NCI-H748 treated with DMSO at 0.1 percent for 48 hours (cell line): ENCODE data around the gene KRT6A.
"Not testable (repeated sequence)": the region's sequence is repeated elsewhere in the genome, so short reads cannot be mapped to it uniquely, and the experiment has no call there.

Experiments used
- DNase-seq: peaks from one replicate; lab custom pipeline; 2025; lab: John Stamatoyannopoulos, UW

The KRT6A gene

DNA sequence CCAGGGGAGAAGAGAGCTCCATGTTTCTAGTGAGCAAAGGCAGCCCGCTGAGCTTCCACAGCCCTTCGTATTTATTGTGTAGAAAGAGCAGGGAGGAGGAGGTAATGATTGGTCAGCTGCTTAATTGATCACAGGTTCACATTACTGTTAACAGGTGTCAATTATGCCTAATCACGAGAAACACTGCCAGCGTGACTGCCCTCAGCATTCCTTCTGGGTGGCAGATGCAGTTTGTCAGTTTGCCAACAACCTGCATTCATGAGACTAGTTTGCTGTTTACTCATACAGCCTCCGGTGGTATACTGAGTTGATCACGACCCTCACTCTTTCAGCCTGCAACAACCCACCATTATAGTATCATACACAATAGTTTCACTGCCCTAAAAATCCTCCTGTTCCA, 7.5 kb upstream of the KRT6A start:
- peak; percentile 16 for DNase-seq

DNA sequence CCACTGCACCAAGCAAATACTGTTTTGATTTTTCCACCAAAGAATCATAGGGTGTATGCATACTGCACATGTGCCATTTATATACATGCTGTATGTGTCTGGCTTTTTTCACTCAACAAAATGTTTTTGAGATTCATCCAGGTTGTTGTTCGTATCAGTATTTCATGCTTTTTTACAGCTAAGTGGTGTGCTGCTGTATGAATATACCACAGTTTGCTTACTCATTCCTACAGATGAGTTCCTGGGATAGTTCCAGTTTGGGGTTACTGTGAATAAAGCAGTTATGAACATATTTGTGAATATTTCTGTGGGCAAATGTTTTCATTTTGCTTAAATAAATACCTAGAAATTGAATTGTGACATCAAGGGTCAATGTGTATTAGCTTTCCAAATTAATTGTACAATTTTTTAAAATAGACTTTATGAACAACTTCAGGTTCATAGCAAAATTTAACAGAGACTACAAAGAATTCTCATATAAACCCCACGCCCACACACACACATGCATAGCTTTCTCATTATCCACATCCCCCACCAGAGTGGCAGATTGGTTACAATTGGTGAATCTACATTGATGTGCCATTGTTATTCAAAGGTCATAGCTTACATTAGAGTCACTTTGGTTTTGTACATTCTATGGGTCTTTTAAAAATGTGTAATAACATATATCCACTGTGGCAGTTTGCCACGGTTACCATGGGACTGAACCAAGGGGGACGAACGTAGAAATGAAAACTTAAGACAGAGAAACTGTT, 6.9 kb upstream of the KRT6A start:
- no peak for DNase-seq

DNA sequence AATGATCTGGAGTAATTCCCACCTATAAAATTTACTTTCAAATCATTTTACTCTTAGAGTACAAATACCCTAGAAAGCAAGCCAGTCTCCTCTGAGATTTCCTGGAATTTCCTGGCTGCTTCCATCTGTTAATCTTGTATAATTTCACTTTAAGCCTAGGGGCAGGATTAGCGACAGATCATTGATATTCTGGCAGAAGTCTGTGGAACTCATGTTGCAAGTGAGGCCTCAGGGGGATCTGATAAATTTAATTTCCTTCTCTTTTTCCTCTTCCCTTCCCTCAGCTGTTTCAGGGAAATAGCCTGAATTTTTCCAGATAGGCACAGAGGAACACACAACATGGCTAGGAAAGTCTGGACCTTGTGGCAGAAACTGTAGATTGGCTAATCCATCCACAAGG, 5.9 kb upstream of the KRT6A start:
- no peak for DNase-seq

DNA sequence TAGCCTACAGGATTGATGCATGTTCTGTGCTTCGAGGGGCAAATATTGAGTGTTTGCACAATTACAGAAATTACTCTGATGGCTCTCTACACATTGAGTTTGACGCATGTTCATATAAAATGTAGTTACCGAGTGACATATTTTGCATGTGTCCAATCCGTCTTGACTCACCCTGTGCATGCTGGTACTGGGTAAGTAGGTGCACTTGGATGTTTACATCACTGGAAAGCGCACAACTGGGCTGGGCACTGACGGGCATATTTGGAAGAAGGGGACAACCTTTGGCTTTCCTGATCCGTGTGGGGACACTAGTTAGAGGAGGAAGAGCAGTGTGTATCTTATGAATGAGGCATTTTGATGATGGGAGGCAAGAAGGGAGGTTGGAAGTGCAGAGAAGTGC, 4.9 kb upstream of the KRT6A start:
- no peak for DNase-seq

DNA sequence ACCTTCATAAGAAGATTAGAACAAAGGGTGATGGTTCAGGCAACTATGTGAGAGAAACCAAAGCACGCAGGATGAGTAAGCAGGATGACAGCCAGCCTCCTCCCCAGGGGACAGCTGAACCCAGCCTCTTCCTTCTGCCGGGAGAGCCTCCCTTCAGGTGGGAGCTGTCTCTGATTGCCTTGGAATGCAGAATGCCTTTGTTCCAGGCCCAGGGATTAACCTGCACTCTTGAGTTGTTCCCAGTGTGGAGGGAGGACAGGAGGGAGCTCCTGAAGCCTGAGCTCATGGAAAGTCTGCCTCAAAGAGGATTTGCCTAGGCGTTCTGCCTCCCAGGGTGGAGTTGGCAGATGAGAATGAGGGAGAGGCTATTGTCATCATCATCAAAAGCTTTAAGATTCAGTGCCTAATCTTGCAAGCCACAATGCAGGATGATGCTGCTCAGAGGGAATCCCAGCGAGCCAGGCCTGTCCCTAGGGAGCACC, 3.6 kb upstream of the KRT6A start:
- no peak for DNase-seq

DNA sequence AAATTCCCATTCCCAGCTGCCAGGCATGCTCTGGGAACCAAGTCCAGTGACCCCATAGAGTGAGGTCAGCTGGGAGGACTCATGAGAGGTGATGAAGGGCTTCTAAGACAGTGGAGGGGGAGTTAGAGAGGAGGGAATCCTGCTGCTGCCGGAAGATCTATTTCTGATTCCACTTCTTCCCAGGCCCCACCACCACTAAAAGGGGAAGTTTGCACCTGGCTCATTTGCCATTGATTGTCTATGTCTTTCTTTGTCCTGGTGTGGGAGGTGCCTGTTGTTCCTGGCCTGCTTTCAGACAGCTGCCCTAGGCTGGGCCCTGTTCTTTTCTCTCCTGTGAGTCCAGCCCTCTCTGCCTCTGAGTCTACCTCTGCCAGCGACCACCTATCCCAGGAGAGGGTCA, 3.0 kb upstream of the KRT6A start:
- peak; percentile 22 for DNase-seq

DNA sequence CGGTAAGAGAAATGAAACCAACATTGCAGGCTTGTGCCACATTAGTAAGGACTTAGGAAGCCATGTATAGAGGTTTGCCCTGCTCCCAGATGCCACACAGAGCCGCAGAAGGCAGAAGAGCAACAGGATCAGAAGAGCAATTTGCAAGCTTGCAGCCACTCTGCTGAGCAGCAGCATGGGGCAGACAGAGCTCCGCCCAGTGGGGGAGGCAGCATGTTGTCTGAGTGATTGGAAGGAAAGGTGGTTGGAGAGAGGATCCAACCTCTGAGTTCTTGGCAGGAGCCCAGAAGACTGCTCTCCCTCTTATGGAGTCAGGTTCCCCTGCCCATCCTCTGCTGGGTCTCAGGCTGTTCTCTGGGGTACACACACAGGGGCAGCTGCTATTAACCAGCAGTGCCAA, 2.3 kb upstream of the KRT6A start:
- DNase-seq = peak; percentile 14

DNA sequence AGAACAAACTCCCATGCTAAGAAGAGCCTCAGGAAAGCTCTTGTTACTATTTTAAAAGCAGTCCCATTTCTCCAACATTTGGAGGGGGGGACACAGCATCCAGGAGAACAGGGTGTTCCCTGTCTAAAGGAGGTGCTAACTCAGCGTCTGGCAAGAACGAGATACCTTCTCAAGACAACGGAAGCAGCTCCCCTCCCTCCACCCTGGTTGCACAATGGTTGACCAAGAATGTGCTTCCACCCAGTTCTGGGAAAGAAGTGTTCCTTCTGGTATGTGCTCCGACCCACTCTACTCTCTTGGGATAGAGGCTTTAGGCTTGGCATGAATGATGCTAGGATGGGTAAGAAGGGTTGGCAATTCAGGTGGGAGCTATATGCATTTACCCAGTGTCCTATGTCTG, 1.5 kb upstream of the KRT6A start:
- no peak for DNase-seq

DNA sequence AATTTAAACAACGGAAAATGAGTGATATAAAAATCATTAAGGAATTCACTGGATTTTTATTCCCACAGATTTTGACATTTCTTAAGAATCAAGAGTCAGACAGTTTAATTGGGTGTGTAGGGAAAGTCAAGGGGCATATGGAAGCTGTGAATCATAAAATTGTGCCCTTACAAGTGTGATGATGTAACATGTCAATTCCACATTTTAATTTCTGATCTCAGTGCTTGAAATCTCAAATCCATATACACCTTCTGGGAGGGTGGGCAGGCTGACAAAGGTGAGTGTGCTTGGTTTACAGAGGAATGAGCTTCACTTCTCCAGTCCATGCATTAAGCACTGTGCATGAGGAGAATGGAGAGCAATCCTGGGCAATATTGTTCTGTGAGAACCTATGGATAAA, 1.0 kb upstream of the KRT6A start:
- no peak for DNase-seq

DNA sequence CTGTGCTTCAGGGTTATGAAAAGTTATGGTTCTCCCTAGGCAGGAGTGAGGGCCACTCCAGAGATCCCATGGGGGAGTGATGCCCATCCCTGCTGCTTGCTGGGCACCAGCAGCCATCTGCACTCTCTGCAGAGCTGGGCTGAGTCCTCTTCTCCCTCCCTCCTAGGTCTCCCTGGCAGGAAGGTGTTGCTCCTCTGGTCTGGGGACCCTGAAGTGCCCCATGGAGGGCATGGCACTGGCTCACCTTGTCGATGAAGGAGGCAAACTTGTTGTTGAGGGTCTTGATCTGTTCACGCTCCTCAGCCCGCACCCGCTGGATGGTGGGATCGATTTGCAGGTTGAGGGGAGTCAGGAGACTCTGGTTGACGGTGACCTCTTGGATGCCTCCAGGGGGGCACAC, 652 bp downstream of the KRT6A start:
- not testable (repeated sequence) for DNase-seq

DNA sequence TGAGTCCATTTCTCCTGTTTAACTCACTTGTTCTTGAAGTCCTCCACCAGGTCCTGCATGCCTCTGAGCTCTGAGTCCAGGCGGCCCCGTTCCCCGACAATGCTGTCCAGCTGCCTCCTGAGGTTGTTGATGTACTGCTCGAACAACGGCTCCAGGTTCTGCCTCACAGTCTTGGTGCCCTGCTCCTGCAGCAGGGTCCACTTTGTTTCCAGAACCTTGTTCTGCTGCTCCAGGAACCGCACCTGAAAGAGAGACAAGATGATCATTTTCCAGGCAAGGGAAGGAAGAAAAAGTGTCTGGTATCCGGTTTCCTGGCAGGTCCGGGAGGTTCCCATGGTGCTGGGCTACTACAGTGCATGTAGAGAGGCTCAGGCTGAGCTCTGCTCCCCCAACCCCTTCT, 1.6 kb downstream of the KRT6A start:
- DNase-seq = not testable (repeated sequence)

DNA sequence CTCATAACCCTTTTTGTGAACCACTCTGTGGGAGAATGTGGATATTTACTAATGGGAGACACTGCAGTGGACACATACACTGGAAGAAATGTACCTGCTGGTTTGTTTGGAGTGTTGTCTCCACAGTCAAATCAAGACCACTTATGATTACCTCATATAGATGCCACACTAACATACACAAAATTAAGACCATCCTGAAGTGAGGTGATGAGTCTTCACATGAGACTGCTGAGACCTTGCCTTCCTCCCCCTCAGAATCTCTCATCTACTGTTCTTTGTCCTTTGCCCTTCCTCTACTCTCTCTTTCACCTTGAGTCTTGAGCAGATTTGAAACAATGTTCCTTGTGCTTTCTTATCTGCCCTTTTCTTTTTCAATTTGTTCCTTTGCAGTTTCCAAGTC, 4.3 kb downstream of the KRT6A start:
- no peak for DNase-seq

DNA sequence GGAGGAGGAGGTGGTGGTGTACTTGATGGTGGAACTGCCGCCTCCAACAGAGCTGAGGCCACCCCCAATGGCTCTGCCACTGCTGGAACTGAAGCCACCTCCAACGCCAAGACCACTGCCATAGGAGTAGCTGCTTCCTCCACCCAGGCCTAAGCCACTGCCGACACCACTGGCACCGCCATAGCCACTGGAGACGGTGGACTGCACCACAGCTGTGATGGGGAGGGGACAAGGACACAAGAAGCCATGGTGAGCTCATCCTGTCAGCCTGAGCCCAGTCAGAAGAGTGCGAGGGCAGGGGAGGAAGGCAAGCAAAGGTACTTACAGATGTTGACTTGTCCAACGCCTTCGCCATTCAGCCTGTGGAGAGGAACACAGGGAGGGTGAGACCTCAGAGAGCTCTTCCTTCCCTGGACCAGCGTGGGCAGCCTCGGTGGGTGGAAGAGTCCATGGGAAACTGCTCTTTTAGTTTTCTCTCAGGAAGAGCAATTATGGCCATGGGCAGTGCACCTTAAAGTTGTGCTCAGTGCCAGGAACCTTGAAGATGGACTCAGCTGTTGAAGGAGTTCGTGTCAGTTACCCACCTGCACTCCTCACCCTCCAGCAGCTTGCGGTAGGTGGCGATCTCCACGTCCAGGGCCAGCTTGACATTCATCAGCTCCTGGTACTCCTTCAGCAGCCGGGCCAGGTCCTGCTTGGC, 5.2 kb downstream of the KRT6A start:
- DNase-seq = not testable (repeated sequence)

DNA sequence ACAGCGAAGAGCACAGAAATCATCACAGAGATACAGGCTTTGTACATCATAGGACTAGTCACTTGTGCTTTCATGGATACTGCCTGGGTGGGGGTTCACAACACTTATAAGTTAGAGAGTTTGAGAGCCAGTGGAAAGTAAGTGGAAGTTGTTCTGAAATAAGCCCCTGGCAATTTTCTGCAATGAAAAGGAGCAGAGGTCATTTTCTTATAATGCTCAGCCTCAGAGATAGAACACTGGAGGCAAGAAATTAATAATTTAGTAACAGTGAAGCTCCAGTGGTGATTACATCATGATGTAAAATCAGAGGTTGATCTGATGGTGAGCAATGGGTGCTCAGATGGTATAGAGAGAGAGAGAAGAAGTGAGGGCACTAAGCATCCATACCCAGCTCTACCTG, 5.8 kb downstream of the KRT6A start:
- DNase-seq = no peak

DNA sequence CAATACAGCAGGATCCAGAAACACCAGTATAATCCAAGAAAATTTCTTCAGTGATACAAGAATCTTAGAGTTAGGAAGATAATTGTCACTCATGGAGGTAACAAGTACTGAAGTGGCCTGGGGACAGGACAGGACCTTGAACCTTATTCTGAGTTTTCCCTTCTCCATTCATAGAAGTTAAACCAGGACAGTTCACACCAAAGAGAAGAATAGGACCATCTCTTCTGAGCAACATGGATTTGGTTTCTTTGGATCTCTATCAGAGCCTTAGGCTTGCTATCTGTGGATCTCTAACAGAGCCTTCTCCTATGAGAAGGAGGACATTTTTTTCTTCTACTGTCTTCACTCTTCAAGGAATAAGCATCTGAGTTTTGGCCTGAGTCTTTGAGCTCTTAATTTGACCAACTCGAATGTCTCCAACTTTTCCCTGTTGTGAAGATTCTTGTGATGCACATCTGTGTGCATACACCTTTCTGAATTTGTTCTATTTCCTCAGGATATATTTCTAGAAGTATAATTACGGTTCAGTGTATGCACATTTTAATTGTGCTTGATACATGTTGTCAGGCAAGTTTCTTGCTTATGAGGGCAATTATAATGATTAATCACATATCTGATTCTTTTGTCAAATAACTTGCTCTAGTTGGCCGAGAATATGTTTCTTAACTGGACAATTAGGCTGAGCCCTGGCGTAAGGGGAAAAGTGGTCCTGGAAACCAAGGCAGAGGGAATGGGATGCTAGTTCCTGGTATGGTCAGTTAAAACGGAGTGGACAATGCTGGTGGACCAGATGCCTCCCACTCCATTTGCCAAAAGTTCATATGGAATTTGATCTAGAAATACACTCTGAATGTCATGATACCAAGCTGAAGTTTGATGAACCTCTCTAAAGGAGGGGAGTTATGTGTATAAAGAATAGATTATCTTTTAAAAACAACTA, 6.6 kb downstream of the KRT6A start:
- DNase-seq = no peak

DNA sequence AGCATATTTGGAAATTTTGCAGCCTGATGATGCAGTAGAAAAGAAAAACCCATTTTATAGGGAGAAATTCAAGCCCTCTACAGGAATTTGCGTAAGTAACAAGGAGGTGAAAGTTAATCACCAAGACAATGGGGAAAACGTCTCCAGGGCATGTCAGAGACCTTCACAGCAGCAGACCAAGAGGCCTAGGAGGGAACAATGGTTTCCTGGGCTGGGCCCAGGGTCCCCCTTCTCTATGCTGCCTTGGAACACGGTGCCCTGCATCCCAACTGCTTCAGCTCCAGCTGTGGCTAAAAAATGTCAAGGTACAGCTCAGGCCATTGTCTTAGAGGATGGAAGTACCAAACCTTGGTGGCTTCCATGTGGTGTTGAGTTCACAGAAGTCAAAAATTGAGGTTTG, 13.0 kb downstream of the KRT6A start:
- DNase-seq = no peak

DNA sequence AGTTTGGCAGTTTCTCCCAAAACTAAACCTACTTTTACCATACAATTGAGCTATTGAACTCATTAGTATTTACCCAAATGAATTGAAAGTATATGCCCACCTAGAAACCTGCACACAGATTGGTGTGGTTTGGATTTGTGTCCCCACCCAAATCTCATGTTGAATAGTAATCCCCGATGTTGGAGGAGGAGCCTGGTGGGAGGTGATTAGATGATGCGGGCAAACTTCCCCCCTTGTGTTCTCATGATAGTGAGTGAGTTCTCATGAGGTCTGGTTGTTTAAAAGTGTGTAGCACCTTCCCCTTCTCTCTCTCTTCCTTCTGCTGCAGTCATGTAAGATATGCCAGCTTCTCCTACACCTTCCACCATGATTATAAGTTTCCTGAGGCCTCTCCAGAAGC, 15.4 kb downstream of the KRT6A start:
- no peak for DNase-seq

DNA sequence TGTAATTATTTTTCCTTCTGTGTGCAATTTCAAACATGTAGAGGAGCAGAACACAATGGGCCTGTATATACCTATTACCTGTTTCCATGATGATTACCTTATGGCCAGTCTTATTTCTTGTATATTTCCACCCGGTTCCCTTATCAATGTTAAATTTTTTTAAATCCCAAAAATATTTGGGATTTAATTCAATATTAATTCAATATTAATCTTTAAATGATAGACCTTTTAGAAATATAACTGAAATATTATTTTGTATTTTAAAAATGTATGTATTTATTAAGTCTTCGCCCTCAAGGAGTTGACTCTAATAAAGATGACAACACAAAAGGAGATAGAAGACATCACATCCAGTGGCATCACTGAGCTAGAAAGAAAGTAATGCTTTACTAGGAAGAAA, 18.8 kb downstream of the KRT6A start:
- DNase-seq = no peak

DNA sequence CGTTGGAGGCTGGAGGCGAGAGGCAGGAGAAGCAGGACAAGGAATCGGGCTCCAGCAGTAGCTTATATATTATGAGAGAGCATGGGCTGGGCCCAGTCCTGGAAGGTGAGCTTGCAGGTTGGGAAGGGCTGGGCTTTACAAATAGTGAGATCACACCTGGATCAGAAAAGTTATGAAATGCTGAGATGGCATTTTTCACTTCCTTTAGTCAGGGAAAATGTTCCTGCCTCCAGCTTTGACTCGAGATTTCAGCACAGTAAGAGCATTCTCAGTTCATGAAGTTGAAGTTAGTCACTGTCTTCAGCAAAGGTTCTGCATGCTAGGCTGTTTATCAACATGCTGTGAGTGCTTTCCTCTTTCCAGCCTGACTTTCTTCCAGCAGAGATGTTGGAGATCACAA, 19.3 kb downstream of the KRT6A start, which contains the start of gene KRT6C:
KRT6C (minus strand) TSS at position 38 of the 400 bp plus-strand sequence. CDS start 68 bp downstream, outside the sequence.
- no peak for DNase-seq

DNA sequence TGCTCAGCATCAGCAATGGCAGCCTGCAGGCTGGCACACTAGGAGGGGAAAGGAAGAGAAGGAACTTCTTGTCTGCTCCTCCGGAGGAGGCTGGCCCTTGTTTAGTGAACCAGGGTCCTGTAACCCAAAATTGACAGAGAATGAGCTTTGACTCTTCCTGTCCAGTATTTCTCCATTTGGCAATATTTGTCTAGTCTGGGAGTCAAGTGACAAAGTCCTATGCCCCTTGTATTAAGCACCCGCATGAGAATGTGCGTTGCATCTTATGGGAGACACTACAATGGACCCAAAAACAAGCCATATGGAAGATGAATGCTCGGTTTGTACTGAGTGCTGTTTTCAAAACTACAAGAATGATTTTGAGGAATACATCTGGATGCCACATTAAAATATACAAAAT, 23.2 kb downstream of the KRT6A start:
- no peak for DNase-seq

DNA sequence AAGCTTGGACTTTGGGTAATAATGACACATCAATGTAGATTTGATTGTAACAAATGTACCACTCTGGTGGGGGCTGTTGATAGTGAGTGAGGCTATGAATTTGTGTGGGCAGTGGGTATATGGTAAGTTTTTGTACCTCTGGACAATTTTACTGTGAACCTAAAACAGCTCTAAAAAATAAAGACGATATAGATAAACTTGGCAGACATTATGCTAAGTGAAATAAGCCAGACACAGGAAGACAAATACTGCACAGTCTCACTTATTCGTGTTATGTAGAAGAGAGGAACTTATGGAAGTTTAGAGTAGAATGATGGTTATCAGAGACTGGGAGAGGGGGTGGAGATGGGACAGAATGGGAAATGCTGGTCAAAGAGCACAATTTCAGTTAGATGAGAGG, 28.2 kb downstream of the KRT6A start:
- no peak for DNase-seq

DNA sequence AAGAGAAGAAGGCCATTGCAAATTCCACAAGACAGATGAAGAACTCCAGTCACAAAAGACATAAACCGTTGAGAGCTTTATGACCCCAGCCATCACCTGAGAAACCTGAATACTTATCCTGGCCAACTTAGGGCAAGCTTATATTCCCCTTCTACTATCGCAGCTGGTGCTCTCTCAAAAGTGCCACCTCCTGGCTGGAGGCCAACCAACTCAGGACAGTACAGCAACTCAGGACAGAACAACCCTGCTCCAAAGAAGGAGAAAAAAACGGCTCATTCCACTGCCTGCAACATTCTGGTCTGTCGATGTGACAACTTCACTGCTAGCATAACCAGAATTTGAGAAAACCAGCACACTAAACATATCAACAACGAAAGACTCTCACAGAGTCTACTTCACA, 31.4 kb downstream of the KRT6A start:
- DNase-seq = no peak
